Superior temporal gyrus (tissue), 1 donor: ENCODE data around the gene ITPRID1.

Experiments used
- DNase-seq: peaks from one replicate; pipeline ENCODE4 v3.0.0-alpha.2; 2016; ENCODE audit errors: extremely low spot score

ITPRID1 gene

GRCh38 chr7:31633894-31634494 lies 120.1 kb downstream of the ITPRID1 start:
- DNase-seq: peak; percentile 89

GRCh38 chr7:31640381-31640780 lies 126.5 kb downstream of the ITPRID1 start:
- no peak for DNase-seq

GRCh38 chr7:31642681-31643115 lies 128.8 kb downstream of the ITPRID1 start:
- DNase-seq: no peak

GRCh38 chr7:31646942-31647341 lies 133.1 kb downstream of the ITPRID1 start:
- DNase-seq: no peak

GRCh38 chr7:31647511-31647910 lies 133.6 kb downstream of the ITPRID1 start:
- no peak for DNase-seq

- peak; percentile 67 for DNase-seq
Measured at GRCh38 chr7:31648288-31648687, 134.4 kb downstream of the ITPRID1 start.

GRCh38 chr7:31648880-31649279 lies 135.0 kb downstream of the ITPRID1 start:
- no peak for DNase-seq

GRCh38 chr7:31651234-31652062 lies 137.6 kb downstream of the ITPRID1 start:
- DNase-seq: no peak

GRCh38 chr7:31652063-31652326 lies 138.1 kb downstream of the ITPRID1 start:
- DNase-seq: no peak

GRCh38 chr7:31663072-31663471 lies 149.2 kb downstream of the ITPRID1 start:
- DNase-seq: no peak

GRCh38 chr7:31664890-31665289 lies 151.0 kb downstream of the ITPRID1 start:
- DNase-seq: no peak

- no peak for DNase-seq
Measured at GRCh38 chr7:31665546-31665945, 151.7 kb downstream of the ITPRID1 start.

GRCh38 chr7:31669461-31669860 lies 155.6 kb downstream of the ITPRID1 start:
- no peak for DNase-seq

GRCh38 chr7:31679574-31680305 lies 165.8 kb downstream of the ITPRID1 start:
- DNase-seq: no peak

- no peak for DNase-seq
Measured at GRCh38 chr7:31683445-31684225, 169.7 kb downstream of the ITPRID1 start.

- peak; percentile 35 for DNase-seq
Measured at GRCh38 chr7:31687024-31687748, 173.3 kb downstream of the ITPRID1 start, which contains the start of gene PPP1R17. TSS of gene PPP1R17 (plus strand) at chr7:31687215. CDS start at chr7:31692442, 5,227 bp downstream.

- DNase-seq: no peak
Measured at GRCh38 chr7:31688372-31688771, 174.5 kb downstream of the ITPRID1 start.

GRCh38 chr7:31688996-31689395 lies 175.1 kb downstream of the ITPRID1 start:
- DNase-seq: no peak

- DNase-seq: no peak
Measured at GRCh38 chr7:31690935-31691334, 177.0 kb downstream of the ITPRID1 start.

GRCh38 chr7:31692451-31692850 lies 178.6 kb downstream of the ITPRID1 start:
- no peak for DNase-seq

GRCh38 chr7:31692871-31693270 lies 179.0 kb downstream of the ITPRID1 start:
- DNase-seq: no peak
